HG03175 (cell line): ENCODE results near the gene PCBP4.
A peak's percentile ranks its signal among the peaks of the same experiment; 100 is the strongest.
"Not testable (repeated sequence)": the region's sequence is repeated elsewhere in the genome, so short reads cannot be mapped to it uniquely, and the experiment has no call there.

ENCODE experiments used
- ATAC-seq: cut with Tn5 transposase; IDR thresholded peaks from one replicate; pipeline ENCODE4 v1.9.1; 2021; ENCODE audit warnings: mild to moderate bottlenecking, moderate library complexity; ENCODE audit not compliant: unreplicated experiment

PCBP4 gene

GRCh38 chr3:51995346-51996163 is 28.3 kb upstream of the PCBP4 start, which contains the start of gene RPL29:
Gene RPL29 (minus strand): TSS chr3:51995895. CDS start chr3:51995461, 434 bp downstream.
- peak; percentile 93 for ATAC-seq

DNA sequence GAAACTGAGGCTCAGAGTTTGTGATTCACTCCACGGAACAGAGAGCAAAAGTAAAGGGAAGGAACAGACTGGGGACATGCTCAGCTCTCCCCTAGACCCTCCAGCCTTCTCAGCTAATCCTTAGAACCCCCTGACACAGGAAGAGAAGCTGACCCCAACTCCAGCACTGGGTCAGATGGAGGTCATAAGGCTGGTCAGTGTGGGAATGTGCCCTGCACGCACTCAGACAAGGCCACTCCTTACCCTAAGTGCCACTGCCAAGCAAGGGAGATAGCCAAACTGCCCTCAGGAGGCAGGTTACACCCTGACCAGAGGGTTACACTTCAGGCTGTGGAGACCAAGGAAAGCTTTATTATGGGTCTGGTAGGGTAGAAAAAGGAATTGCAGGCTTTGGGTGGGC is 27.3 kb upstream of the PCBP4 start:
- ATAC-seq: no peak

DNA sequence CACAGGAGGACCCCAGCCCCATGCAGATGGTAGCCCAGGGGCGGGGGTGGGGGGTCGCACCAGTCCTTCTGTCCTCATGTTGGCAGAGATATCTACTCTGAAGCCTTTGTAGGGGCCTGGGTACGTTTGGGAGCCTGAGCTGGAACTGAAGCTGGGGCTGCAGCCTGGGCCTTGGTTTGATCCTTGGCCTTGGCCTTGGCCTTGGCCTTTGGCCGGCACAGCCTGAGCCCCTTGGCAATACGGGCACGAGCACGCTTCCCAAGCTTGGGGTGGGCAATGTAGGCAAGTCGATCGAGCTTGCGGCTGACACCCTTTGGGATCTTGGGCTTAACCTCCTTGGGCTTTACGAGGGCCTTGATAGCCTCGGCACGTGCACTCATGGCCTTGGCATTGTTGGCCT is 26.4 kb upstream of the PCBP4 start:
- ATAC-seq: not testable (repeated sequence)

DNA sequence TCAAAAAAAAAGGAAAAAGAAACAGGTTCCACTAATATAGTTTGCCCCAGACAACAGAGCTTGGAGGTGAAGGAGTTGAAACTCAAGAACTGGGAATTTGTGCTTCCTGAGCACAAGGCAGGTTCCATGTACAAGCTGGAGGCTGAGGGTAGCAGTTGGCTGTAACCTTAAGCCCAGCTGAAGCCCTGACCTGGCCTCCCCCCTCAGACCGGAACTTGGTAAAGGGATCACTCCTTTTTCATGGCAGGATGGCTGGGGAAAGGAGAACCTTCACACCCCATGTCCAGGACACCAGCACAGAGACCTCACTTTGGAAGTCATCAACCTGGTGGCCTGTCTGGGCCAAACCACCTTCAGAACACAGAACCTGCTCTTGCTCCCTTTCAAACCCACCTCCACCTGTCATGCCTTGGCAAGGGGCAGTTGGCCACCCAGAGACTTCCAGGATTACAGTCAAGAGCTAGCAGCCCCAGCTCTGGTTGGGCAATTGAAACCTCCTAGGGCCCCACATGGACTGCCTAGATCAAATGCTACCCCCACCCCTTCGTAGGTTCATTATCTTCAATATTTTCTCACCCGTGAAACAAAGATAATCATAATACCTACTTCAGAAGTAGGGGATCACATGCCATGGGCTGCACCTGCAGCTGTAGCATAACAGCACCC is 24.9 kb upstream of the PCBP4 start:
- no peak for ATAC-seq

DNA sequence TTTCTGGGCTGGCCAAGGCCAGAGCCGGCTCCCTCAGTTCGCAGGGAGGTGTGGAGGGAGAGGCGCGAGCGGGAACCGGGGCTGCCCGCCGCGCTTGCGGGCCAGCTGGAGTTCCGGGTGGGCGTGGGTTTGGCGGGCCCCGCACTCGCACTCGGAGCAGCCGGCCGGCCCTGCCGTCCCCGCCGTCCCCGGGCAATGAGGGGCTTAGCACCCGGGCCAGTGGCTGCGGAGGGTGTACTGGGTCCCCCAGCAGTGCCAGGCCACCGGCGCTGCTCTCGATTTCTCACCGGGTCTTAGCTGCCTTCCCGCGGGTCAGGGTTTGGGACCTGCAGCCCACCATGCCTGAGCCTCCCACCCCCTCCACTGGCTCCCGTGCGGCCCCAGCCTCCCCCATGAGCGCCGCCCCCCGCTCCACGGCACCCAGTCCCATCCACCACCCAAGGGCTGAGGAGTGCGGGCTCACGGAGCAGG is 23.3 kb upstream of the PCBP4 start:
- ATAC-seq: not testable (repeated sequence)

- ATAC-seq: no peak
Measured at GRCh38 chr3:51988286-51989146, 21.3 kb upstream of the PCBP4 start.

DNA sequence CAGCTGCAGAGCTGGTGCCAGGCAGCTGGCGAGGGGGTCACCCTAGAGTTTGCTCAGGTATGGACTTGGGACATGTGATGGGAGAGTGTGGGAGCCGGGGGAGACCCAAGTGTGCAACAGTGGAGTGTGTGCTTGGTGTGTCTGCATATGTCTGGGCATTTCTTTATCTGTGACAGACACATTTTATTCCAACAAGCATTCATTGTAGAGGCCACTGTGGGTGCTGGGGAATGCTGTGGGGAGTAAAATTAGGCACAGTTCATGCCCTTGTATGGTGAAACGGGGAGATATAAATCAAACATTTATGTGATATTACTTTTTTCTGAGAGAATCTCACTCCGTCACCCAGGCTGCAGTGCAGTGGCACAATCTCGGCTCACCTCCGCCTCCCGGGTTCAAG is 20.3 kb upstream of the PCBP4 start:
- no peak for ATAC-seq

- no peak for ATAC-seq
Measured at GRCh38 chr3:51986010-51986947, 19.0 kb upstream of the PCBP4 start.

- no peak for ATAC-seq
Measured at GRCh38 chr3:51985063-51985462, 17.8 kb upstream of the PCBP4 start.

- ATAC-seq: no peak
Measured at GRCh38 chr3:51984269-51984647, 17.0 kb upstream of the PCBP4 start.

GRCh38 chr3:51983578-51984268 is 16.5 kb upstream of the PCBP4 start:
- no peak for ATAC-seq

- peak; percentile 71 for ATAC-seq
Measured at GRCh38 chr3:51982838-51983577, 15.8 kb upstream of the PCBP4 start, which contains the start of gene ACY1. Gene ACY1 (plus strand): TSS chr3:51983535. CDS start chr3:51984065, 530 bp downstream.

- peak; percentile 63 for ATAC-seq
Measured at GRCh38 chr3:51982352-51982837, 15.1 kb upstream of the PCBP4 start.

GRCh38 chr3:51980253-51980652 is 13.0 kb upstream of the PCBP4 start:
- ATAC-seq: no peak

DNA sequence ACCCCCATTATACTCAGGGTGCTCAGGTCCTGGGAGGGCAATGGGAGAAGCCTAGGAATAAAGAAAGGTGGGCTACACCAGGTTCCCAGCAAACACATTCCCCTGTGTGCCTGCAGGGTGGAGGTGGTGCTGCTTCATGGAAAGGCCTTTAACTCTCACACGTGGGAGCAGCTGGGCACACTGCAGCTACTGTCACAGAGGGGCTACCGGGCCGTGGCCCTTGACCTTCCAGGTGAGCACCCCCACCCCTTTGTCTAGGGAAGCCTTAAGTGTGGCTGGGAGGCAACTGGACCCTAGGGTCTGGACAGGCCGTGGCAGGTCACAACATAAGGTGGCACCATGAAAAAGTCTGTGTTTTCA is 10.9 kb upstream of the PCBP4 start:
- ATAC-seq: no peak

GRCh38 chr3:51977446-51978142 is 10.3 kb upstream of the PCBP4 start:
- no peak for ATAC-seq

- ATAC-seq: no peak
Measured at GRCh38 chr3:51975852-51976549, 8.7 kb upstream of the PCBP4 start.
